Sigmoid colon (tissue), 4 donors: ENCODE measurements around the gene SSR3.
"Not testable (repeated sequence)": the region's sequence is repeated elsewhere in the genome, so short reads cannot be mapped to it uniquely, and the experiment has no call there.

Source experiments
- CTCF ChIP-seq, 4 experiments: fragments of 450-650 bp in 3 of 4; fragments of 200-600 bp in 1 of 4; IDR thresholded peaks; one replicate each; pipeline ENCODE4 v1.5.1; 2016 to 2019; ENCODE audit warnings: antibody characterized with exemption in 4 of 4, mild to moderate bottlenecking in 3 of 4, moderate library complexity in 2 of 4
- POLR2A ChIP-seq, 2 donors: fragments of 450-650 bp; IDR thresholded peaks; one replicate each; pipeline ENCODE4 v1.6.1; 2016; ENCODE audit warnings: antibody characterized with exemption in 2 of 2, mild to moderate bottlenecking in 2 of 2, moderate library complexity in 2 of 2
- POLR2AphosphoS5 ChIP-seq, 4 donors: sonication (generic); formaldehyde crosslinking; IDR thresholded peaks; one replicate each; pipeline ENCODE4 v1.6.1; 2017; ENCODE audit warnings: antibody characterized with exemption in 4 of 4

GRCh38 chr3:156589806-156590205, 34.9 kb upstream of the SSR3 start:
- TF ChIP-seq POLR2A, POLR2AphosphoS5, CTCF (IDR thresholded peaks at IDR 0.05): not testable (repeated sequence)
